ENCODE measurements around the gene ATP6V1G1.

GRCh38 chr9:114591849-114592248 lies 4.3 kb downstream of the ATP6V1G1 start:
- TF ChIP-seq CTCF (IDR thresholded peaks at IDR 0.05) (no peak), POLR2AphosphoS5 (IDR thresholded peaks at IDR 0.05; ENCODE audit: insufficient read depth in 1 of 2, low read depth in 1 of 2) (no peak), POLR2A (IDR thresholded peaks at IDR 0.05) (no peak)
